Activated CD4-positive, alpha-beta T cell treated with anti-CD3 and anti-CD28 coated beads, Interleukin-2, Interleukin-6, amounts not matched to agents 100 ng/mL and 50 ng/mL, durations not matched to agents 16 hours and 8 hours (primary cell): Measurements from ENCODE around the gene FAM149B1.
"Not testable (repeated sequence)": the region's sequence is repeated elsewhere in the genome, so short reads cannot be mapped to it uniquely, and the experiment has no call there.

ENCODE experiments used
- DNase-seq: peaks from one replicate; pipeline ENCODE4 v3.0.0-alpha.2; 2020

The FAM149B1 gene

DNA sequence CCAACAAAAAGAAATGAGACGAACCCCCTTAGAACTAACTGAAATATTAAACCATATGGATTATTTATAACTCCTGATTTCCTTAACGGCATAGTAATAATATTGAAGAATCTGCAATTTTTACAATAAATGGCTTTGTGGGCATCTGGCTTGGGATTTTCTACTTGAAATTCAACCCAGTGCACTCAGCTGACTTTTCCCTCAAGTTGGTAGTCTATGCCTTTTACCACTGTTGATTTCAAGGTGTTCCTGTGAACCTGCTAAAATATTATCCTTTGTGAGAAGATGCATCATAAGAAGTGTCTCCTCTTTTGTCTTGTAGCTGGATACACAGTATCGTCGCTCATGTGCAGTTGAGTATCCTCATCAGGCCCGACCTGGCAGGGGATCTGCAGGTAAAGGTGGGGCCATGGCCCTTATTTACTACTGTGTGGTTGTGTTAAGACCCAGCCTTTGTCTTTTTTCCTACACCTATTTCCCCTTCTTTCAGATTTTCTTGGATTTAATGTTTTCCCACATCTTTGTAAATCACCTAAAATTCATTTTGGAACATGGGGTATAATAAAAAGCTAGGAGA lies 71.2 kb downstream of the FAM149B1 start:
- no peak for DNase-seq

DNA sequence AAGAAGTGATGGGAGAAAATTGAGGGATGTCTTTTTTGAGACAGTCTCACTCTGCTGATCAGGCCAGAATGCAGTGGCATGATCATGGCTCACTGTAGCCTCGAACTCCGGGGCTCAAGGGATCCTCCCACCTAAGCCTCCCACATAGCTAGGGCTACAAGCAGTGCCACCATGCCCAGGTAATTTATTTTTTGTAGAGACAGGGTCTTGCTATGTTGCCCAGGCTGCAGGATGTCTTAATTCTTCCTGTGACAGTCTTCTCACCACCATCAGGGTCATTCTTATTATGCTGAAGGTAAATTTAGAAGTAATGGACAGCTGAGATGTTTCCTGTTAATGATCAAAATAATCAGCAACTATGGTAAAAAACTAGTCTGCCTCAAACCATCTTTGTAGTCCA lies 72.0 kb downstream of the FAM149B1 start:
- no peak for DNase-seq

DNA sequence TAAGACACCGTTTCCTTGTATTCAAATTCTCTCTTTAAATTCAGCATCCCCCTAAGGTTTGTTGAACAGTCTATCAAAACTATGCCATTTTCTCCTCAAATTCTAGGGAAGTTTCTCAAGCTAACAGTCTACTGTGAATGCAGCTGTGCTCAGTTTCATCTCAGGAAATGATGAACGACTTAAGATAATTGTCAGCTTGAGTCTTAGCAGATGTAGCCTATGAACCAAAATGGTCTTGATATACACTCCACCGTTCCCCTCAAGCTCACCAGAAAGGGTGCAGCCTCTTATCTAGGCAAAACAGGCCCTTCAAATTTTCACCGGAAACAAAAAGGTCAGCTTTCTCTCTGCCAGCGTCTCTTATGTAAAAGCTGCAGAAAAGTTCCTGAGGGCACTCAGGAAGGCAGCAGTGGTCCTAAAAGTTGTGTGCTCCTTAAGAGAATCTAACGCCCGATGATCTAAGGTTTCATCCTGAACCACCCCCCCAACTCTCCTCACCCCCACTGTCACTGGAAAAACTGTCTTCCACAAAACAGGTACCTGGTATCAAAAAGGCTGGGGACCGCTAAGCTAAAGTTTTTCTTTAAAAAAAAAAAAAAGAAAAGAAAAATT lies 77.1 kb downstream of the FAM149B1 start:
- peak; percentile 18 for DNase-seq

- DNase-seq: no peak
These were observed 78.4 kb downstream of the FAM149B1 start for GRCh38 chr10:73246322-73246645.

- DNase-seq: peak; percentile 99
These were observed 79.0 kb downstream of the FAM149B1 start, which contains the start of gene DNAJC9 for GRCh38 chr10:73246646-73247508. DNAJC9 (minus strand) TSS chr10:73247255; CDS start chr10:73247189, 66 bp downstream.

- peak; percentile 9 for DNase-seq
These were observed 79.8 kb downstream of the FAM149B1 start for GRCh38 chr10:73247509-73248258.

GRCh38 chr10:73248259-73248724 lies 80.4 kb downstream of the FAM149B1 start:
- DNase-seq: no peak

GRCh38 chr10:73251683-73252444 lies 83.9 kb downstream of the FAM149B1 start:
- DNase-seq: peak; percentile 24

- peak; percentile 95 for DNase-seq
These were observed 84.7 kb downstream of the FAM149B1 start, which contains the start of gene MRPS16 for GRCh38 chr10:73252445-73253224. MRPS16 (minus strand) TSS chr10:73252644; CDS start chr10:73252482, 162 bp downstream.

- peak; percentile 16 for DNase-seq
These were observed 85.3 kb downstream of the FAM149B1 start for GRCh38 chr10:73253225-73253555.

DNA sequence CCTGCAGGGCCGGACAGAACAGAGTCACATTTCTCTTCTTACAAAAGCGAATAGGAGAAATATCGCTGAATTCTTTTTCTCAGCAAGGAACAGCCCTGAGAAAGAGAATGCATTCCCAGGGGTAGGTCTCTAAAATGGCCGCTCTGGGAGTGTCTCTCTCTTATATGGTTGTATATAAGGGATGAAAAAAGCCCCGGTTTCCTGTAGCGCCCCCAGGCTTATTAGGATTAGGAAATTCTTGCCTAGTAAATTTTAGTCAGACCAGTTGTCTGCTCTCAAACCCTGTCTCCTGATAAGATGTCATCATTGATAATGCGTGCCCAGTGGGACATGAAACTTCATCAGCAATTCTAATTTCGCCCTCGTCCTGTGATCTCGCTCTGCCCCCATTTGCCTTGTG lies 90.7 kb downstream of the FAM149B1 start:
- DNase-seq: not testable (repeated sequence)

DNA sequence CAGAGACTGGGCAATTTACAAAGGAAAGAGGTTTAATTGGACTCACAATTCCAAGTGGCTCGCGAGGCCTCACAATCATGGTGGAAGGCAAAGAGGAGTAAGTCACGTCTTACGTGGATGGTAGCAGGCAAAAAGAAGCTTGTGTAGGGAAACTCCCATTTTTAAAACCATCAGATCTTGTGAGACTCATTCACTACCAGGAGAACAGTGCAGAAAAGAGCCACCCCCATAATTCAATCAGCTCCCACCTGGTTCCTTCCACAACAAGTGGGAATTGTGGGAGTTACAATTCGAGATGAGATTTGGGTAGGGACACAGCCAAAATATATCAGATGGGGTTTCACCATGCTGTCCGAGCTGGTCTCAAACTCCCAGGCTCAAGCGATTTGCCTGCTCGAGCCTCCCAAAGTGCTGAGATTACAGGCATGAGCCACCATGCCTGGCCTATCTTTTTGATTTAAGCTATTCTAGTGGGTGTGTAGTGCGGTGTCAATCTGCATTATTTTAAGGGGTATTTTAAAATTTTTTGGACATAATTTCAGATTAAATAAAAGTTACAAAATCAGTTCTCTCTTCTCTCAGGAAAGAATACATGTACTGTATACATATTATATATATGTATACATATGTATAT lies 93.6 kb downstream of the FAM149B1 start:
- no peak for DNase-seq

GRCh38 chr10:73262105-73262730 lies 94.3 kb downstream of the FAM149B1 start:
- DNase-seq: peak; percentile 27

GRCh38 chr10:73262880-73263555 lies 95.1 kb downstream of the FAM149B1 start:
- DNase-seq: no peak

- DNase-seq: no peak
These were observed 95.9 kb downstream of the FAM149B1 start for GRCh38 chr10:73263693-73264347.

- DNase-seq: no peak
These were observed 96.5 kb downstream of the FAM149B1 start for GRCh38 chr10:73264423-73264822.

- DNase-seq: no peak
These were observed 113.2 kb downstream of the FAM149B1 start for GRCh38 chr10:73281097-73281496.

DNA sequence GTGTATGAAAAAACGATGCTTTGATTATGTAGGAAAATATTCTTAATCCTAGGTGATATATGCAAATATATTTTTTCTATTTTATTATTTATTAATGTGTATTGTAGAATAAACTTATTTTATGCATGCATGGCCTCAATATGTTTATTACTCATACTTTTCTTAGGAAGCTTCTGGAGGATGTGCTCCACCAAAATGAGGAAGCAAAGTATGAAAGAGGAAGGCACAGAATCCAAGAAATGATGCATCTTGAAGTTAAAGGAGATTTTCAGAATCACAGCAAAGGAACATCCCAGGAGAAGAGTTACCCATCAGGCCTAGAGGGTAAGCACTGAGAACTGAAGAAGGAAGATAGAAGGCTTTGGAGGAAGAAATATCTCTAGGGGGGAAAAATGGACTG lies 119.5 kb downstream of the FAM149B1 start:
- DNase-seq: no peak

DNA sequence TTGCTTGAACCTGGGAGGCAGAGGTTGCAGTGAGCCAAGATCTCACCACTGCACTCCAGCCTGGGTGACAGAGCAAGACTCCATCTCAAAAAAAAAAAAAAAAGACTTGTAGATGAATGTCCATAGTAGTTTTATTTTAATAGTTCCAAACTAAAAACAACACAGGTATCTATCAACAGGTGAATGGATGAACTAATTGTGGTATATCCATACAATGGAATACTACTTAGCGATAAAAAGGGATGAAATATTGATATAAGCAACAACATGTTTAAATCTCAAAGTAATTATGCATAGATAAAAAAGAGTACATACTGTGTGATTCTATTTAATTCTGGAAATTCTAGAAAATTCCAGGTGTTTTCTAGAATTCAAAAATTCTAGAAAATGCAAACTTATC lies 122.0 kb downstream of the FAM149B1 start:
- no peak for DNase-seq
